Ascending aorta (tissue), 2 donors: Measurements from ENCODE around the gene TMEM258. TPM values are rescaled to one million over a fixed set of nuclear protein-coding genes. Genes with fewer than 3 reads are reported as not detected.

ENCODE experiments used
- DNase-seq, 2 donors: peaks; one replicate each; pipeline ENCODE4 v3.0.0-alpha.2; 2019; ENCODE audit warnings: low spot score in 2 of 2
- H3K27ac ChIP-seq, 2 donors: fragments of 200-600 bp; sonication (generic); one replicate each; pipeline ENCODE4 v1.5.1; 2016 to 2017; ENCODE audit warnings: mild to moderate bottlenecking in 1 of 2
- H3K27me3 ChIP-seq: fragments of 200-600 bp; sonication (generic); one replicate; pipeline ENCODE4 v1.5.1; 2017
- H3K36me3 ChIP-seq, 2 donors: fragments of 200-600 bp; sonication (generic); one replicate each; pipeline ENCODE4 v1.5.1; 2016
- H3K4me1 ChIP-seq, 2 donors: fragments of 200-600 bp; sonication (generic); one replicate each; pipeline ENCODE4 v1.5.1; 2016 to 2017; ENCODE audit warnings: mild to moderate bottlenecking in 1 of 2
- H3K4me3 ChIP-seq, 2 donors: fragments of 200-600 bp; sonication (generic); one replicate each; pipeline ENCODE4 v1.5.1; 2016 to 2017; ENCODE audit warnings: mild to moderate bottlenecking in 1 of 2
- H3K9me3 ChIP-seq, 2 donors: fragments of 200-600 bp; sonication (generic); one replicate each; pipeline ENCODE4 v1.5.1; 2016
- CTCF ChIP-seq, 3 experiments: fragments of 200-600 bp in 2 of 3; fragments of 450-650 bp in 1 of 3; sonication (generic) in 2 of 3; IDR thresholded peaks; one replicate each; pipeline ENCODE4 v1.5.1; 2016 to 2019; ENCODE audit warnings: antibody characterized with exemption in 3 of 3, mild to moderate bottlenecking in 1 of 3, moderate library complexity in 1 of 3
- intact Hi-C: fragments of 100-400 bp; cut with DNase I; formaldehyde crosslinking; loops from one replicate; pipeline ENCODE4 v1.15.1; 2023
- total RNA-seq: library from RNA; depleted of rRNA; stranded (reverse); fragments of >200 nt; gene quantifications from one replicate; pipeline ENCODE4 v1.1.0, GENCODE V29; 2016

The TMEM258 gene
- total RNA-seq, 1 donor from 2014 or later: 26.4 TPM

DNA sequence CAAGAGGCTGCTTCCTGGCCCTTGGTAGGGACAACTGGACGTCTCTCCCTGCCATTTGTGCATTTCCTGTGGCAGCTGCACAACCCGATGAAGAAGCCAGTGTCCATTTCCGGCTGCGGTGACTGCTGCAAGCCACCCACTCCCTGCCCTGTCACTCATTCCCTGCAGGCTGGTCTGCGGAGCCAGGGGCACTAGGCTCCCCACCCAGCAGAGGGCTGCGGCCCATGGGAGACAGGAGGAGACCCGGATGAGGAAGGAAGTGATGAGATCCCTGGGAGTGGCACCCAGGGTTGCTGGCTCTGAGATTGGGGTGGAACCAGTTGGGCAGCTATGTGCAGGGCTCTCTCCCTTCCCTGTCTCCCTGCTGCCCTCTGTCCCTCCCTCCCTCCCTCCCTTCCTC, 50.0 kb downstream of the TMEM258 start:
- H3K4me3 ChIP-seq: no peak overlapping the region
- no peaks in the 10 kb centered on the region for H3K4me1 ChIP-seq
- H3K27me3 ChIP-seq: no peaks in the 10 kb centered on the region
- no peak for TF ChIP-seq CTCF (IDR thresholded peaks at IDR 0.05)
- peaks cover 0 to 5% of the 10 kb centered on the region in 2 donors for H3K36me3 ChIP-seq
- no peak for DNase-seq
- intact Hi-C loops: no loop called here
- H3K9me3 ChIP-seq: no peaks in the 10 kb centered on the region
- no peak overlapping the region for H3K27ac ChIP-seq

DNA sequence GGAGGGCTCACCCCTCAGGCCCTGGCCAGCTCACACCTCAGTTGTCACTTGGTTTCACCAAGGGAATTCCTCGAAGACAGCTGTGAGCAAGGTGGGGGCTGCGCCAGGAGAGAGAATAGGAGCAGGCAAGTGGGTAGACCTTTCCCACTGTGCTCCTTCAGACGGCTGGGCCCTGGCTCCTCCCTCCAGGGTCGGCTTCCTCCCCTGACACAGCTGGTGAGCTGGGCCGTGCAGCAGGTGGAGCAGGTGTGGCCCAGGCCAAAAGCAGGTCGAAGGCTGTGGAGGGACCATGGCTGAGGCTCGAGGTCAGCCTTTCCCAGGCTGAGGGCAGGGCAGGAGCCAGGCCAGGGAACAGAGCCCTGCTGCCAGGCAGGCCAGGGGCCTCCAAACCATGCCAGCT, 52.4 kb downstream of the TMEM258 start:
- no peak overlapping the region for H3K4me3 ChIP-seq
- peaks cover 5% of the 10 kb centered on the region in 2 donors for H3K36me3 ChIP-seq
- no peak for DNase-seq
- no peaks in the 10 kb centered on the region for H3K9me3 ChIP-seq
- H3K27ac ChIP-seq: no peak overlapping the region
- H3K4me1 ChIP-seq: no peaks in the 10 kb centered on the region
- intact Hi-C loops: no loop called here
- no peak for TF ChIP-seq CTCF (IDR thresholded peaks at IDR 0.05)
- no peaks in the 10 kb centered on the region for H3K27me3 ChIP-seq

DNA sequence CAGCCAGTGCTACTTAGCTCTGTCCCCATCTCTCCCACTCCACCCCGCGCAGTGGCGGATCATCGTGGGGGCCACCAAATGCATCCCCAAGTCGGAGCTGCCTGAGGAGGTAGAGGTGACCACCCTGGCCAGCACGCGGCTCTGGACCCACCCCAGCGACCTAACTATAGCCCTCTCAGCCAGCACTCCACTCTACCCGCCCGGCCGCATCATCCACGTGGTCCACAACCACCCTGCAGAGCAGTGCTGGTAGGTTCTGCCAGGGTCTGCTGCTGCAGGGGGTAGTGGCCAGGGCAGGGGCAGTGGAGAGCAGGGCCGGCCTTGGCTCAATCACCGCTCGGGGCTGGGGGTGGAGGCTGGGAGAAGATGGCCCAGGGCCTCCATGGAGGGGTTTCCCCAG, 53.0 kb downstream of the TMEM258 start:
- Histone ChIP-seq H3K4me1 (no peaks in the 10 kb centered on the region), H3K9me3 (no peaks in the 10 kb centered on the region), H3K27me3 (no peaks in the 10 kb centered on the region), H3K4me3 (no peak overlapping the region), H3K36me3 (peaks cover 5% of the 10 kb centered on the region in 2 donors), H3K27ac (no peak overlapping the region)
- intact Hi-C loops: no loop called here
- TF ChIP-seq CTCF (IDR thresholded peaks at IDR 0.05): no peak
- no peak for DNase-seq

Other genes with a start within 250 kb of the TMEM258 start
- 1.8 TPM for gene SYT7, start 211.5 kb downstream of the TMEM258 start, total RNA-seq
- 5.3 TPM for gene DAGLA, start 112.2 kb downstream of the TMEM258 start, total RNA-seq
- gene MYRF, start 40.0 kb downstream of the TMEM258 start, total RNA-seq: not detected
- gene FEN1, start 312 bp upstream of the TMEM258 start, total RNA-seq: 1.5 TPM
- 47.1 TPM for gene FADS1, start 24.4 kb upstream of the TMEM258 start, total RNA-seq
- gene FADS2, start 35.7 kb upstream of the TMEM258 start, total RNA-seq: 37.6 TPM
- gene FADS3, start 98.9 kb upstream of the TMEM258 start, total RNA-seq: 191 TPM
- gene RAB3IL1, start 125.0 kb upstream of the TMEM258 start, total RNA-seq: 23.2 TPM
- gene BEST1, start 157.8 kb upstream of the TMEM258 start, total RNA-seq: 30.9 TPM
- 2,353 TPM for gene FTH1, start 175.0 kb upstream of the TMEM258 start, total RNA-seq